AG08395 (cell line): ENCODE results near the gene TSPAN10.

ENCODE experiments used
- DNase-seq: peaks from one replicate; pipeline ENCODE4 v3.0.0; 2012; ENCODE audit warnings: mixed read lengths, low spot score

Gene TSPAN10

GRCh38 chr17:81687770-81688541 lies 51.0 kb downstream of the TSPAN10 start:
- no peak for DNase-seq

- DNase-seq: no peak
Observed at GRCh38 chr17:81688616-81689015, 51.6 kb downstream of the TSPAN10 start.

DNA sequence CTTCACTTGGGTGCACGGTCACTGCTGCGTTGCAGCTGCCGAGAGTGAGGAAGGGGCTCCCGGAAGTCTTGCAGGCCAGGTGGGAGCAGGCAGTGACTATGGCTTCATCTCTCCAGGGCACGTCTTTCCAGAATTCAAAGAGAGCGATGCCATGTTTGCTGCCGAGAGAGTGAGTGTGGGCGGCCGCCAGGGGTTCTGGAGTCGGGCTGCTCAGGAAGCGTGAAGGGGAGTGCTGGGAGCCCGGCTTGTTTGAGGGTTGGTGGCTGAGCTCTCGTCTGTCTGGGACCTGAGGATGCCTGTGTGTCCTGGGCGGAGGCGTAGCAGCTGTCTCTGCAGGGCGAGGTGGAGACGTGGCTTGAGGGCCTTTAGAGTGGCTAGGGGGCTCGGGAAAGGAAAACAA lies 53.1 kb downstream of the TSPAN10 start:
- DNase-seq: no peak

DNA sequence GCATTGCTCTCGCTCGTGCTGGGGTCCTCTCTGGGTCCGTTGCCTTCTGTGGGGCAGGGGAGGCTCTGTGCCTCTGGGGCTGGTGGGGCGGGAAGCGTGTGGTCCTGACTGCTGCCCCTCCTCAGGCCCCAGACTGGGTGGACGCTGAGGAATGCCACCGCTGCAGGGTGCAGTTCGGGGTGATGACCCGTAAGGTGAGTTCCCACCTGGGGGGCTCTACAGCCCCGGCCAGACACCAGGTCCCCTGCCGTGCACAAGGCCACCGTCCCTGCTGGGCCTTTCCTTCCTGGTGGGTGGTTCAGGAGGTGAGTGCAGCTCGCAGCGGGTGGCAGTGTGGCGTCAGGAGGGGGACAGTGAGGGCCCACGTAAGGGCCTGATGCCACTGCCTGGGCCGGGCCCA lies 53.6 kb downstream of the TSPAN10 start:
- no peak for DNase-seq

DNA sequence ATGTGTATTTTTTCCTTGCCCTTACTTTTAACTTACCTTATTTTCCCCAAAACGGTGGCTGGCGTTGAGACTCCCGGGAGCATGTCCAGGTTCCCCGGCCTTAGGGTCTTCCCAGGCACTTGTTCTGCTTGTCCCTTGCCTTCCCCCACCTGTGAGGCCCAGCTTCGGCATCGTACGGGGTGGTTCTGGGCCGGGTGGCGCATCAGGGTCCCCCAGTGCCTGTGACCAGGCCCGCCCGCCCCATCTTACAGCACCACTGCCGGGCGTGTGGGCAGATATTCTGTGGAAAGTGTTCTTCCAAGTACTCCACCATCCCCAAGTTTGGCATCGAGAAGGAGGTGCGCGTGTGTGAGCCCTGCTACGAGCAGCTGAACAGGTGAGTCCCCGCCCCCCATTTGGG lies 54.2 kb downstream of the TSPAN10 start:
- DNase-seq: no peak

DNA sequence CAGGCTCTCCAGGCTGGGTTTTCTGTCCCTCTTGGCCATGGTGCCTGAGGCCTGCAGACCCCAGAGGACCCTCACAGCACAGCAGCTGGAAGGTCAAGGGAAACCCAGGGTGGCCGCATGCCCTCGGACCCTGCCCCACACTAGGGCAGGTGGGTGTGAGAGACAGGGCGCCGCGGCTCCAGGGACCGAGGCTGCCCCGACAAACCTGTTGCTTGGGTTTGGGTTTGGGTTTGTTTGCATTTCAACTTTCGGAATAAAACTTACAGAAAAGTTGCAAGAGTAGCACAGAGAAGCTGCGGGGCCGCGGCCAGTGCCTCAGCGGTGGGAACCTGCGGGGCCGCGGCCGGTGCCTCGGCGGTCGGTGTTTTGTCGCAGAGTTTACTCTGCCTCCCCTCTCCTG lies 54.6 kb downstream of the TSPAN10 start:
- no peak for DNase-seq

DNA sequence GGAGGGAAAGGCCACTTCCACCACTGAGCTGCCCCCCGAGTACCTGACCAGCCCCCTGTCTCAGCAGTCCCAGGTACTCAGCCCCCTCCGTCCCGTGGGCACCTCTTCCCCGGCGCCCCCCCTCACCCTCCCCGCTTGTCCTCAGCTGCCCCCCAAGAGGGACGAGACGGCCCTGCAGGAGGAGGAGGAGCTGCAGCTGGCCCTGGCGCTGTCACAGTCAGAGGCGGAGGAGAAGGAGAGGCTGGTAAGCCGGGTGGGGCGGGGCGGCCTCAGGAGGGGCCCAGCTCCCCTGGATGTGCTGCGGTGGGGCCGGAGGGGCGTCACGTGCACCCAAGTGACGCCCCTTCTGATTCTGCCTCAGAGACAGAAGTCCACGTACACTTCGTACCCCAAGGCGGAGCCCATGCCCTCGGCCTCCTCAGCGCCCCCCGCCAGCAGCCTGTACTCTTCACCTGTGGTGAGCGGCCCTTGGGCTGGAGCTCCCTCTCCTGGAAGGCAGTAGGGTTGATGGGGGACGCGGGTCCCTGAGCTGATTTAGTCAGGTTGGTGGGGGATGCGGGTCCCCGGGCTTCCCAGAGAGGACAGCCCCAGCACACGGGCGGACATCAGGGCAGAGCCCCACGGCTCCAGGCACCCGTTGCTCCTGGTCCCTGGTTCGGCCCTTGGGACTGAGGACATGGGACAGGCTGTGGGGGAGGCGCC lies 56.7 kb downstream of the TSPAN10 start:
- DNase-seq: no peak

- DNase-seq: no peak
Observed at GRCh38 chr17:81694810-81695209, 57.8 kb downstream of the TSPAN10 start.

- DNase-seq: no peak
Observed at GRCh38 chr17:81695211-81695610, 58.2 kb downstream of the TSPAN10 start.

DNA sequence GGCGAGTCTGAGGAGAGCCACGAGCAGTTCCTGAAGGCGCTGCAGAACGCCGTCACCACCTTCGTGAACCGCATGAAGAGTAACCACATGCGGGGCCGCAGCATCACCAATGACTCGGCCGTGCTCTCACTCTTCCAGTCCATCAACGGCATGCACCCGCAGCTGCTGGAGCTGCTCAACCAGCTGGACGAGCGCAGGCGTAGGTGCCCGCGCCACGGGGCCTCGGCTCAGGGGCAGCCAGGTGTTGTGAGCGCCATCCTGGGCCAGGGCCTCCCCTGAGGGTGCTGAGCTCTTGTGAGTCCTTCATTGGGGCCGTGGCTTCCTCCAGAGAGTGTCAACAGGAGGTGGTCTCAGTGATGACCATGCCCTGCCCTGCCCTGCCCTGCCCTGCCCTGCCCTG lies 58.8 kb downstream of the TSPAN10 start:
- DNase-seq: no peak

GRCh38 chr17:81696218-81696941 lies 59.4 kb downstream of the TSPAN10 start:
- no peak for DNase-seq

DNA sequence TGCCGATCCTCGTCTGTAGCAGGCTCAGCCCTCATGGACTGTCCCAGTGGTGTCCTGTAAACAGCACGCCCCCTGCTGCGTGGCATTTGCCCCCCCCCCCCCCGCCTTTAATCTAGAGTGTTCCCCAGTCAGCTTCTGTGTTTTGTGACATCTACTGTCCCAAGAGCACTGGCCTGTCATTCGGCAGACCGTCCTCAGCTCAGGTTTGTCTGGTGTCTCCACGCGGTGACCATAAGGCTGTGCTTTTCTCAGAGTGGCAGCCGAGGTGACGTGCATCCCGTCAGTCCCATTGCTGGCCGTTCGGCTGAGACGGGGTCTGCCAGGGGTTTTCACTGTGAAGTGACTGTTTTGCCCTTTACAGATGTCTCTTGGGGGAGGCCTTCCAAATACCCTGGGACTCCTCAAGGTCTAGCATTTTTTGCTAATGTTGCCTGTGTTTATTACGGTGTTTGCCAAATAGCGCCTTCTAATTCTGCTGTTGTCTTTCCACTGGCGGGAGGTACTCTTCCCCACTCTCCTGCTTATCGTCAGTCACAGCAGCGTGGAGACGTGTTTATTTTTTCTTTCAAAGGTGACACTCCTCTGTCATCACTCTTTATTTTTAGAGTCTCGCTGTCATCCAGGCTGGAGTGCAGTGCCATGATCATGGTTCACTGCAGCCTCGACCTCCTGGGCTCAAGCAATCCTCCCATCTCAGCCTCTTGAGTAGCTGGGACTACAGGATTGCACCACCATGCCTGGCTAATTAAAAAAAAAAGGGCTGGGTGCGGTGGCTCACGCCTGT lies 60.5 kb downstream of the TSPAN10 start:
- DNase-seq: no peak
